Omental fat pad (tissue), 4 donors: ENCODE data around the gene RPL34. TPM values are rescaled to one million over a fixed set of nuclear protein-coding genes. Genes with fewer than 3 reads are reported as not detected.
"Not testable (repeated sequence)": the region's sequence is repeated elsewhere in the genome, so short reads cannot be mapped to it uniquely, and the experiment has no call there.

ENCODE experiments used
- ATAC-seq: fragments of 150-250 bp; one replicate; pipeline ENCODE4 v1.9.1; 2016; ENCODE audit warnings: mild to moderate bottlenecking, moderate library complexity; ENCODE audit not compliant: low FRiP score
- DNase-seq: peaks from one replicate; pipeline ENCODE4 v3.0.0-alpha.2; 2019; ENCODE audit warnings: low spot score
- total RNA-seq, 4 donors: library from RNA; depleted of rRNA; stranded (reverse); fragments of >200 nt; gene quantifications; one replicate each; pipeline ENCODE4 v1.1.0, GENCODE V29; 2016
- TF ChIP-seq, protein P1 (sequence below), 3 donors: fragments of 450-650 bp; IDR thresholded peaks; one replicate each; pipeline ENCODE4 v1.5.1; 2016 to 2017; ENCODE audit warnings: antibody characterized with exemption in 3 of 3, mild to moderate bottlenecking in 3 of 3, moderate library complexity in 2 of 3

The RPL34 gene
- total RNA-seq, 4 donors from 2014 or later, result 660 to 1,252 (median 881) TPM

- TF ChIP-seq, protein P1, sequence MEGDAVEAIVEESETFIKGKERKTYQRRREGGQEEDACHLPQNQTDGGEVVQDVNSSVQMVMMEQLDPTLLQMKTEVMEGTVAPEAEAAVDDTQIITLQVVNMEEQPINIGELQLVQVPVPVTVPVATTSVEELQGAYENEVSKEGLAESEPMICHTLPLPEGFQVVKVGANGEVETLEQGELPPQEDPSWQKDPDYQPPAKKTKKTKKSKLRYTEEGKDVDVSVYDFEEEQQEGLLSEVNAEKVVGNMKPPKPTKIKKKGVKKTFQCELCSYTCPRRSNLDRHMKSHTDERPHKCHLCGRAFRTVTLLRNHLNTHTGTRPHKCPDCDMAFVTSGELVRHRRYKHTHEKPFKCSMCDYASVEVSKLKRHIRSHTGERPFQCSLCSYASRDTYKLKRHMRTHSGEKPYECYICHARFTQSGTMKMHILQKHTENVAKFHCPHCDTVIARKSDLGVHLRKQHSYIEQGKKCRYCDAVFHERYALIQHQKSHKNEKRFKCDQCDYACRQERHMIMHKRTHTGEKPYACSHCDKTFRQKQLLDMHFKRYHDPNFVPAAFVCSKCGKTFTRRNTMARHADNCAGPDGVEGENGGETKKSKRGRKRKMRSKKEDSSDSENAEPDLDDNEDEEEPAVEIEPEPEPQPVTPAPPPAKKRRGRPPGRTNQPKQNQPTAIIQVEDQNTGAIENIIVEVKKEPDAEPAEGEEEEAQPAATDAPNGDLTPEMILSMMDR (IDR thresholded peaks at IDR 0.05), result no peak
- ATAC-seq (no peak), DNase-seq (no peak)
Measured at GRCh38 chr4:108590776-108591175, 29.6 kb upstream of the RPL34 start.

DNA sequence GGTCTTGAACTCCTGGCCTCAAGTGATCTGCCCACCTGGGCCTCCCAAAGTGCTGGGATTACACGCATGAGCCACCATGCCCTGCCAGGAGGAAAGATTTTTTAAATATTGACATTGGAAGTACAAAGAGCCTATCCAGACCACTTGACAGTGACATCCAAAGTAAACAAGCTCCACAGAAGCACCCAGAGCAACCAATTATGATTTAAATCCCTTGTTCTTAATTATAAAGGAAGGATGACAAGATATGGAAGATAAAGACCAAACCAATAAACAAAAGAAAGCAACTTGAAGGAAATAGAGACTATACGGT is 27.7 kb upstream of the RPL34 start:
- no peak for ATAC-seq
- TF ChIP-seq, protein P1 (IDR thresholded peaks at IDR 0.05), result no peak
- DNase-seq, result no peak

DNA sequence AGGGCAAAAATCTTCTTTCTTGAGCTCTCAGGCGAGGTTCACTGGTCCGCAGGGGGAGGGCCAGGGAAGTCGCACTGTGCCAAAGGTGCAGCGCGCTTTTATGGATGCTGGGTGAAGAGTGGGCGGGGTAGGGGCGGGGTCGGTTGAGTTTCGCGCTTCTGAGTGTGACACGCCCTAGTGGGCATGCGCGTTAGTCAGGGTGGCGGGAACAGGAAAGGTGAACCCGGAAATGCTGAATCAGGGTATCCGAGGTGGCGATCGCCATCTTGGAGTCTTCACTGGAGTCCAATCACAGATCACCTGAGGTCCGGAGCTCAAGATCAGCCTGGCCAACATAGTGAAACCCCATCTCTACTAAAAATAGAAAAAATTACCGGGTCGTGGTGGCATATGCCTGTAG is 26.1 kb upstream of the RPL34 start:
- not testable (repeated sequence) for ATAC-seq, DNase-seq

GRCh38 chr4:108596344-108596743 is 24.0 kb upstream of the RPL34 start:
- ATAC-seq, result no peak
- DNase-seq, result no peak
- TF ChIP-seq, protein P1 (IDR thresholded peaks at IDR 0.05), result no peak

DNA sequence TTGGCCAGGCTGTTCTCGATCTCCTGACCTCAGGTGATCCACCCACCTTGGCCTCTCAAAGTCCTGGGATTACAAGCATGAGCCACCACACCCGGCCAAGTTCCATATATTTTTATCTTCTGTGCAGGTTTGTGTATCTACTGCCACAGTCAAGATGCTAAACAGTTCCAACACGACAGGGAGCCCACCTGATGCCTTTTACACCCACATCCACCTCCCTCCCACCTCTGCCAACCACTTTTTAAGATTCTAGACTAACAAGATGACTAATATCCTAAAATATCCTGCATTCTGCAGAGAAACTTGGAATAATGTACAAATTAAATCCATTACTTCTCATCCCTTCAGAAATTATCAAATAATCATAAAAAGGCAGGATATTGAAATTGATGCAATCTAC is 19.3 kb upstream of the RPL34 start:
- TF ChIP-seq, protein P1 (IDR thresholded peaks at IDR 0.05), result no peak
- DNase-seq, result no peak
- ATAC-seq, result no peak

- TF ChIP-seq, protein P1 (IDR thresholded peaks at IDR 0.05), result no peak
- ATAC-seq, result no peak
- DNase-seq, result no peak
Measured at GRCh38 chr4:108601532-108601931, 18.8 kb upstream of the RPL34 start.

DNA sequence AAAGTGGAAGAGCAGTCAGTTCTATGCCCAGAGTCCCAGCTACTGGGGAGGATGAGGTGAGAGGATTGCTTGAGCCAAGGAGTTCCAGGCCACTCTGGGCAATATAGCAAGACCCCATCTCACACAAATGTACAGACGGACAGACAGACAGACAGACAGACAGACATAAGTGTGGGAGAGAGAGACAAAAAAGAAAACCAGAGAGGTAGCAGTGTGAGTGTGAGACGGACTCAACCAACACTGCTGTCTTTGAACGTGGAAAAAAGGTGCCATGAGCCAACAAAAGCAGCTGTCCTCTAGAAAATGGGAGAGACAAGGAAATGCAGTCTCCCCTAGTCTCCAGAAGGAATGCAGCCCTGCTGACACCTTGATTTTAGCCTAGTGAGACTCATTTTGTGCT is 18.2 kb upstream of the RPL34 start:
- DNase-seq (no peak), ATAC-seq (no peak)
- TF ChIP-seq, protein P1 (IDR thresholded peaks at IDR 0.05), result no peak
